GM23338 (cell line): ENCODE results near the gene GRID1. TPM values are rescaled to one million over a fixed set of nuclear protein-coding genes. Genes with fewer than 3 reads are reported as not detected.

Experiments used
- ATAC-seq: fragments of 200-7000 bp; cut with Tn5 transposase; 3 replicates; pipeline ENCODE4 v1.9.1; 2020
- DNase-seq: peaks from one replicate; pipeline ENCODE4 v3.0.0-alpha.2; 2015; ENCODE audit warnings: low spot score
- H2AFZ ChIP-seq: fragments of 200-600 bp; sonication (generic); 2 replicates; pipeline ENCODE4 v1.8.0; 2016; ENCODE audit warnings: antibody characterized with exemption, mild to moderate bottlenecking, moderate library complexity
- H3F3A ChIP-seq: fragments of 200-600 bp; sonication (generic); replicated peaks from 2 replicates; pipeline ENCODE4 v1.8.0; 2017; ENCODE audit warnings: antibody characterized with exemption, mixed run types, low read depth
- H3K27ac ChIP-seq: fragments of 200-600 bp; sonication (generic); 2 replicates; pipeline ENCODE4 v1.6.1; 2016; ENCODE audit warnings: low read depth
- H3K27me3 ChIP-seq: fragments of 200-600 bp; sonication (generic); 2 replicates; pipeline ENCODE4 v1.8.0; 2016; ENCODE audit warnings: mild to moderate bottlenecking, mixed run types, moderate library complexity; ENCODE audit not compliant: insufficient read depth
- H3K36me3 ChIP-seq: fragments of 200-600 bp; sonication (generic); 2 replicates; pipeline ENCODE4 v1.8.0; 2016; ENCODE audit warnings: mild to moderate bottlenecking; ENCODE audit not compliant: insufficient read depth
- H3K4me1 ChIP-seq: fragments of 200-600 bp; sonication (generic); 2 replicates; pipeline ENCODE4 v1.8.0; 2016; ENCODE audit warnings: mild to moderate bottlenecking, moderate library complexity; ENCODE audit not compliant: insufficient read depth
- H3K4me2 ChIP-seq: fragments of 200-600 bp; sonication (generic); 2 replicates; pipeline ENCODE4 v1.7.1; 2017; ENCODE audit warnings: mixed run types
- H3K4me3 ChIP-seq: fragments of 200-600 bp; sonication (generic); 2 replicates; pipeline ENCODE4 v1.6.1; 2016; ENCODE audit warnings: mixed run types
- H3K79me2 ChIP-seq: fragments of 200-600 bp; sonication (generic); replicated peaks from 2 replicates; pipeline ENCODE4 v1.8.0; 2017; ENCODE audit warnings: mild to moderate bottlenecking; ENCODE audit not compliant: insufficient read depth
- H3K9me2 ChIP-seq: fragments of 200-600 bp; sonication (generic); 2 replicates; pipeline ENCODE4 v1.8.0; 2017; ENCODE audit not compliant: insufficient read depth
- H4K20me1 ChIP-seq: fragments of 200-600 bp; sonication (generic); replicated peaks from 2 replicates; pipeline ENCODE4 v1.8.0; 2017; ENCODE audit warnings: mild to moderate bottlenecking; ENCODE audit not compliant: insufficient read depth
- H3K27ac Mint-ChIP-seq: 2 replicates; pipeline ENCODE4 v1.8.0; 2020; ENCODE audit warnings: inconsistent platforms, mild to moderate bottlenecking, moderate library complexity, mixed read lengths
- H3K27me3 Mint-ChIP-seq: 3 replicates; pipeline ENCODE4 v1.8.0; 2022; ENCODE audit warnings: low read depth, mild to moderate bottlenecking, moderate library complexity, mixed read lengths, inconsistent platforms; ENCODE audit not compliant: insufficient read depth, poor library complexity
- H3K36me3 Mint-ChIP-seq: 3 replicates; pipeline ENCODE4 v1.8.0; 2021; ENCODE audit warnings: low read depth, mild to moderate bottlenecking, inconsistent platforms, moderate library complexity, mixed read lengths
- H3K4me1 Mint-ChIP-seq: 3 replicates; pipeline ENCODE4 v1.8.0; 2020; ENCODE audit warnings: mild to moderate bottlenecking, inconsistent platforms, mixed read lengths
- H3K4me3 Mint-ChIP-seq: 3 replicates; pipeline ENCODE4 v1.8.0; 2021; ENCODE audit warnings: moderate library complexity, mild to moderate bottlenecking, inconsistent platforms, mixed read lengths
- H3K9me3 Mint-ChIP-seq: 3 replicates; pipeline ENCODE4 v1.8.0; 2020; ENCODE audit warnings: moderate library complexity, mild to moderate bottlenecking, inconsistent platforms, mixed read lengths
- CREB1 ChIP-seq: fragments of 250-450 bp; sonication (Bioruptor Pico); IDR thresholded peaks from 2 replicates; pipeline ENCODE4 v1.5.0; 2020; ENCODE audit warnings: low read depth, mild to moderate bottlenecking, moderate library complexity
- EZH2 ChIP-seq: fragments of 200-600 bp; sonication (generic); IDR thresholded peaks from one replicate; pipeline ENCODE4 v1.8.0; 2017; ENCODE audit warnings: antibody characterized with exemption, mild to moderate bottlenecking, low read depth; ENCODE audit not compliant: unreplicated experiment
- EZH2phosphoT487 ChIP-seq: fragments of 200-600 bp; sonication (generic); IDR thresholded peaks from one replicate; pipeline ENCODE4 v1.8.1; 2018; ENCODE audit warnings: antibody characterized with exemption; ENCODE audit not compliant: unreplicated experiment
- JUNB ChIP-seq: IDR thresholded peaks from one replicate; pipeline ENCODE4 v1.6.1; 2016; ENCODE audit warnings: antibody characterized with exemption; ENCODE audit not compliant: unreplicated experiment
- NANOG ChIP-seq: IDR thresholded peaks from 2 replicates; pipeline ENCODE4 v1.6.1; 2016; ENCODE audit warnings: antibody characterized with exemption, borderline replicate concordance
- POLR2AphosphoS5 ChIP-seq: IDR thresholded peaks from 2 replicates; pipeline ENCODE4 v1.6.1; 2016; ENCODE audit warnings: antibody characterized with exemption, low read depth
- STAT1 ChIP-seq: IDR thresholded peaks from one replicate; pipeline ENCODE4 v1.6.1; 2016; ENCODE audit warnings: antibody characterized with exemption; ENCODE audit not compliant: unreplicated experiment
- ZNF114 ChIP-seq: fragments of 250-450 bp; sonication (Bioruptor Pico); IDR thresholded peaks from 2 replicates; pipeline ENCODE4 v1.5.0; 2020; ENCODE audit warnings: mild to moderate bottlenecking, moderate library complexity
- ZNF331 ChIP-seq: fragments of 250-450 bp; sonication (Bioruptor Pico); IDR thresholded peaks from 2 replicates; pipeline ENCODE4 v1.5.0; 2020; ENCODE audit warnings: low read depth, mild to moderate bottlenecking, moderate library complexity
- polyA plus RNA-seq: library from polyadenylated mRNA; unstranded; fragments of >200 nt; fragmentation: Nextera tagmentation; extraction: Ambion mirVana; gene quantifications from 2 replicates; pipeline ENCODE4 v1.2.1, GENCODE V29; 2016
- total RNA-seq: library from RNA; depleted of rRNA; stranded (reverse); fragments of >200 nt; shearing (Covaris generic); gene quantifications from 2 replicates; pipeline ENCODE4 v1.2.3, GENCODE V29; 2014
- TF ChIP-seq, protein P1 (sequence below): IDR thresholded peaks from 2 replicates; pipeline ENCODE4 v1.6.1; 2016; ENCODE audit warnings: antibody characterized with exemption
- TF ChIP-seq, protein P2 (sequence below): fragments of 250-450 bp; sonication (Bioruptor Pico); IDR thresholded peaks from 2 replicates; pipeline ENCODE4 v1.5.0; 2020; ENCODE audit warnings: mild to moderate bottlenecking, moderate library complexity
- TF ChIP-seq, protein P3 (sequence below), 2 experiments: fragments of 200-600 bp in 1 of 2; sonication (generic) in 1 of 2; conservative IDR thresholded peaks; 2 replicates each; pipeline versions ENCODE4 v1.5.1 to v1.6.1; 2016 to 2017; ENCODE audit warnings: antibody characterized with exemption in 2 of 2, low read depth in 2 of 2, mild to moderate bottlenecking in 2 of 2, moderate library complexity in 1 of 2
- TF ChIP-seq, protein P4 (sequence below): IDR thresholded peaks from one replicate; pipeline ENCODE4 v1.6.1; 2018; ENCODE audit warnings: antibody characterized with exemption; ENCODE audit not compliant: unreplicated experiment

GRID1 gene
- total and polyA plus RNA-seq, 2 experiments from 2014 or later, result 0.14 to 0.15 TPM

DNA sequence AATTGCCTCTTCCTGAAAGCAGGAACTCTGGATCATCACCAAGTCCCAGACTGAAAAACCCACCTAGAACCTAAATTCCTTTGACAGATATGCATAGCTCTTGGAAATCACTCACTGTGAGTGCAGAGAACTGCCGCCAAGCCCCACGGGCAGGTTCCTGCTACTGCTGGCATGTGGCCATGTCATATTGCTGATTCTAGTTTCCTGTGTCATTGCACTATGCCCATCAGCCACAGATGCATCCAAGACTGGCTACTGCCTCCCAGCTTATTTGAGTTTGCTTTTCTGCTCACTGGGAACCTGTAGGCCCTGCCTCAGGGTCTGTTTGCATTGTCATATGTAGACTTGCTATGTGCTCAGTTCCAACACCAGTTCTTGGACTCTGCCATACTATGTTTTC, 786.0 kb downstream of the GRID1 start:
- Mint-ChIP-seq H3K4me3 (no peak overlapping the region), H3K36me3 (peaks cover 19% of the 10 kb centered on the region; the same call in 2 of the 3 replicates), H3K27me3 (peaks cover 3% of the 10 kb centered on the region), H3K4me1 (peaks cover 4% of the 10 kb centered on the region; the same call in 2 of the 3 replicates), H3K9me3 (peaks cover 87% of the 10 kb centered on the region), H3K27ac (no peak overlapping the region)
- Histone ChIP-seq H3K4me1 (no peaks in the 10 kb centered on the region), H3K27ac (no peak overlapping the region), H3K9me2 (no peaks in the 10 kb centered on the region), H2AFZ (no peak overlapping the region), H3K4me3 (no peak overlapping the region), H3K27me3 (no peaks in the 10 kb centered on the region), H3F3A (no peaks in the 10 kb centered on the region), H3K4me2 (no peak overlapping the region), H3K36me3 (no peaks in the 10 kb centered on the region), H3K79me2 (no peaks in the 10 kb centered on the region), H4K20me1 (no peaks in the 10 kb centered on the region)
- TF ChIP-seq STAT1 (no peak), POLR2AphosphoS5 (no peak), EZH2phosphoT487 (no peak), NANOG (no peak), CREB1 (CRISPR knock-in tag) (no peak), ZNF114 (CRISPR knock-in tag) (no peak), JUNB (no peak), ZNF331 (no peak), EZH2 (no peak)
- TF ChIP-seq, protein P1, sequence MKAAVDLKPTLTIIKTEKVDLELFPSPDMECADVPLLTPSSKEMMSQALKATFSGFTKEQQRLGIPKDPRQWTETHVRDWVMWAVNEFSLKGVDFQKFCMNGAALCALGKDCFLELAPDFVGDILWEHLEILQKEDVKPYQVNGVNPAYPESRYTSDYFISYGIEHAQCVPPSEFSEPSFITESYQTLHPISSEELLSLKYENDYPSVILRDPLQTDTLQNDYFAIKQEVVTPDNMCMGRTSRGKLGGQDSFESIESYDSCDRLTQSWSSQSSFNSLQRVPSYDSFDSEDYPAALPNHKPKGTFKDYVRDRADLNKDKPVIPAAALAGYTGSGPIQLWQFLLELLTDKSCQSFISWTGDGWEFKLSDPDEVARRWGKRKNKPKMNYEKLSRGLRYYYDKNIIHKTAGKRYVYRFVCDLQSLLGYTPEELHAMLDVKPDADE, result no peak
- TF ChIP-seq, protein P2, sequence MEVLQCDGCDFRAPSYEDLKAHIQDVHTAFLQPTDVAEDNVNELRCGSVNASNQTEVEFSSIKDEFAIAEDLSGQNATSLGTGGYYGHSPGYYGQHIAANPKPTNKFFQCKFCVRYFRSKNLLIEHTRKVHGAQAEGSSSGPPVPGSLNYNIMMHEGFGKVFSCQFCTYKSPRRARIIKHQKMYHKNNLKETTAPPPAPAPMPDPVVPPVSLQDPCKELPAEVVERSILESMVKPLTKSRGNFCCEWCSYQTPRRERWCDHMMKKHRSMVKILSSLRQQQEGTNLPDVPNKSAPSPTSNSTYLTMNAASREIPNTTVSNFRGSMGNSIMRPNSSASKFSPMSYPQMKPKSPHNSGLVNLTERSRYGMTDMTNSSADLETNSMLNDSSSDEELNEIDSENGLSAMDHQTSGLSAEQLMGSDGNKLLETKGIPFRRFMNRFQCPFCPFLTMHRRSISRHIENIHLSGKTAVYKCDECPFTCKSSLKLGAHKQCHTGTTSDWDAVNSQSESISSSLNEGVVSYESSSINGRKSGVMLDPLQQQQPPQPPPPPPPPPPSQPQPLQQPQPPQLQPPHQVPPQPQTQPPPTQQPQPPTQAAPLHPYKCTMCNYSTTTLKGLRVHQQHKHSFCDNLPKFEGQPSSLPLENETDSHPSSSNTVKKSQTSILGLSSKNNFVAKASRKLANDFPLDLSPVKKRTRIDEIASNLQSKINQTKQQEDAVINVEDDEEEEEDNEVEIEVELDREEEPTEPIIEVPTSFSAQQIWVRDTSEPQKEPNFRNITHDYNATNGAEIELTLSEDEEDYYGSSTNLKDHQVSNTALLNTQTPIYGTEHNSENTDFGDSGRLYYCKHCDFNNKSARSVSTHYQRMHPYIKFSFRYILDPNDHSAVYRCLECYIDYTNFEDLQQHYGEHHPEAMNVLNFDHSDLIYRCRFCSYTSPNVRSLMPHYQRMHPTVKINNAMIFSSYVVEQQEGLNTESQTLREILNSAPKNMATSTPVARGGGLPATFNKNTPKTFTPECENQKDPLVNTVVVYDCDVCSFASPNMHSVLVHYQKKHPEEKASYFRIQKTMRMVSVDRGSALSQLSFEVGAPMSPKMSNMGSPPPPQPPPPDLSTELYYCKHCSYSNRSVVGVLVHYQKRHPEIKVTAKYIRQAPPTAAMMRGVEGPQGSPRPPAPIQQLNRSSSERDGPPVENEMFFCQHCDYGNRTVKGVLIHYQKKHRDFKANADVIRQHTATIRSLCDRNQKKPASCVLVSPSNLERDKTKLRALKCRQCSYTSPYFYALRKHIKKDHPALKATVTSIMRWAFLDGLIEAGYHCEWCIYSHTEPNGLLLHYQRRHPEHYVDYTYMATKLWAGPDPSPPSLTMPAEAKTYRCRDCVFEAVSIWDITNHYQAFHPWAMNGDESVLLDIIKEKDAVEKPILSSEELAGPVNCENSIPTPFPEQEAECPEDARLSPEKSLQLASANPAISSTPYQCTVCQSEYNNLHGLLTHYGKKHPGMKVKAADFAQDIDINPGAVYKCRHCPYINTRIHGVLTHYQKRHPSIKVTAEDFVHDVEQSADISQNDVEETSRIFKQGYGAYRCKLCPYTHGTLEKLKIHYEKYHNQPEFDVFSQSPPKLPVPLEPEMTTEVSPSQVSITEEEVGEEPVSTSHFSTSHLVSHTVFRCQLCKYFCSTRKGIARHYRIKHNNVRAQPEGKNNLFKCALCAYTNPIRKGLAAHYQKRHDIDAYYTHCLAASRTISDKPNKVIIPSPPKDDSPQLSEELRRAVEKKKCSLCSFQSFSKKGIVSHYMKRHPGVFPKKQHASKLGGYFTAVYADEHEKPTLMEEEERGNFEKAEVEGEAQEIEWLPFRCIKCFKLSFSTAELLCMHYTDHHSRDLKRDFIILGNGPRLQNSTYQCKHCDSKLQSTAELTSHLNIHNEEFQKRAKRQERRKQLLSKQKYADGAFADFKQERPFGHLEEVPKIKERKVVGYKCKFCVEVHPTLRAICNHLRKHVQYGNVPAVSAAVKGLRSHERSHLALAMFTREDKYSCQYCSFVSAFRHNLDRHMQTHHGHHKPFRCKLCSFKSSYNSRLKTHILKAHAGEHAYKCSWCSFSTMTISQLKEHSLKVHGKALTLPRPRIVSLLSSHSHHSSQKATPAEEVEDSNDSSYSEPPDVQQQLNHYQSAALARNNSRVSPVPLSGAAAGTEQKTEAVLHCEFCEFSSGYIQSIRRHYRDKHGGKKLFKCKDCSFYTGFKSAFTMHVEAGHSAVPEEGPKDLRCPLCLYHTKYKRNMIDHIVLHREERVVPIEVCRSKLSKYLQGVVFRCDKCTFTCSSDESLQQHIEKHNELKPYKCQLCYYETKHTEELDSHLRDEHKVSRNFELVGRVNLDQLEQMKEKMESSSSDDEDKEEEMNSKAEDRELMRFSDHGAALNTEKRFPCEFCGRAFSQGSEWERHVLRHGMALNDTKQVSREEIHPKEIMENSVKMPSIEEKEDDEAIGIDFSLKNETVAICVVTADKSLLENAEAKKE, result no peak
- TF ChIP-seq, protein P3, sequence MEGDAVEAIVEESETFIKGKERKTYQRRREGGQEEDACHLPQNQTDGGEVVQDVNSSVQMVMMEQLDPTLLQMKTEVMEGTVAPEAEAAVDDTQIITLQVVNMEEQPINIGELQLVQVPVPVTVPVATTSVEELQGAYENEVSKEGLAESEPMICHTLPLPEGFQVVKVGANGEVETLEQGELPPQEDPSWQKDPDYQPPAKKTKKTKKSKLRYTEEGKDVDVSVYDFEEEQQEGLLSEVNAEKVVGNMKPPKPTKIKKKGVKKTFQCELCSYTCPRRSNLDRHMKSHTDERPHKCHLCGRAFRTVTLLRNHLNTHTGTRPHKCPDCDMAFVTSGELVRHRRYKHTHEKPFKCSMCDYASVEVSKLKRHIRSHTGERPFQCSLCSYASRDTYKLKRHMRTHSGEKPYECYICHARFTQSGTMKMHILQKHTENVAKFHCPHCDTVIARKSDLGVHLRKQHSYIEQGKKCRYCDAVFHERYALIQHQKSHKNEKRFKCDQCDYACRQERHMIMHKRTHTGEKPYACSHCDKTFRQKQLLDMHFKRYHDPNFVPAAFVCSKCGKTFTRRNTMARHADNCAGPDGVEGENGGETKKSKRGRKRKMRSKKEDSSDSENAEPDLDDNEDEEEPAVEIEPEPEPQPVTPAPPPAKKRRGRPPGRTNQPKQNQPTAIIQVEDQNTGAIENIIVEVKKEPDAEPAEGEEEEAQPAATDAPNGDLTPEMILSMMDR (conservative IDR thresholded peaks at IDR 0.05; ENCODE audit: low read depth in 2 of 2), result no peak
- TF ChIP-seq, protein P4, sequence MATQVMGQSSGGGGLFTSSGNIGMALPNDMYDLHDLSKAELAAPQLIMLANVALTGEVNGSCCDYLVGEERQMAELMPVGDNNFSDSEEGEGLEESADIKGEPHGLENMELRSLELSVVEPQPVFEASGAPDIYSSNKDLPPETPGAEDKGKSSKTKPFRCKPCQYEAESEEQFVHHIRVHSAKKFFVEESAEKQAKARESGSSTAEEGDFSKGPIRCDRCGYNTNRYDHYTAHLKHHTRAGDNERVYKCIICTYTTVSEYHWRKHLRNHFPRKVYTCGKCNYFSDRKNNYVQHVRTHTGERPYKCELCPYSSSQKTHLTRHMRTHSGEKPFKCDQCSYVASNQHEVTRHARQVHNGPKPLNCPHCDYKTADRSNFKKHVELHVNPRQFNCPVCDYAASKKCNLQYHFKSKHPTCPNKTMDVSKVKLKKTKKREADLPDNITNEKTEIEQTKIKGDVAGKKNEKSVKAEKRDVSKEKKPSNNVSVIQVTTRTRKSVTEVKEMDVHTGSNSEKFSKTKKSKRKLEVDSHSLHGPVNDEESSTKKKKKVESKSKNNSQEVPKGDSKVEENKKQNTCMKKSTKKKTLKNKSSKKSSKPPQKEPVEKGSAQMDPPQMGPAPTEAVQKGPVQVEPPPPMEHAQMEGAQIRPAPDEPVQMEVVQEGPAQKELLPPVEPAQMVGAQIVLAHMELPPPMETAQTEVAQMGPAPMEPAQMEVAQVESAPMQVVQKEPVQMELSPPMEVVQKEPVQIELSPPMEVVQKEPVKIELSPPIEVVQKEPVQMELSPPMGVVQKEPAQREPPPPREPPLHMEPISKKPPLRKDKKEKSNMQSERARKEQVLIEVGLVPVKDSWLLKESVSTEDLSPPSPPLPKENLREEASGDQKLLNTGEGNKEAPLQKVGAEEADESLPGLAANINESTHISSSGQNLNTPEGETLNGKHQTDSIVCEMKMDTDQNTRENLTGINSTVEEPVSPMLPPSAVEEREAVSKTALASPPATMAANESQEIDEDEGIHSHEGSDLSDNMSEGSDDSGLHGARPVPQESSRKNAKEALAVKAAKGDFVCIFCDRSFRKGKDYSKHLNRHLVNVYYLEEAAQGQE, result no peak
- ATAC-seq, result no peak
- DNase-seq, result no peak
